Endothelial cell of umbilical vein (primary cell): ENCODE data around the gene SIAH3.

Experiments used
- FOS ChIP-seq: IDR thresholded peaks from 2 replicates; pipeline ENCODE4 v1.6.1; 2011; ENCODE audit warnings: mild to moderate bottlenecking, low read length, moderate library complexity, borderline replicate concordance; ENCODE audit not compliant: insufficient read depth
- JUN ChIP-seq: IDR thresholded peaks from 2 replicates; pipeline ENCODE4 v1.6.1; 2011; ENCODE audit warnings: borderline replicate concordance, low read depth; ENCODE audit not compliant: insufficient read length, insufficient read depth
- POLR2A ChIP-seq: IDR thresholded peaks from 2 replicates; pipeline ENCODE4 v1.6.1; 2012; ENCODE audit warnings: low read depth, mild to moderate bottlenecking, control low read depth, low read length
- TF ChIP-seq, protein P1 (sequence below), 2 donors: IDR thresholded peaks; 1 replicate in 1 of 2; 2 replicates in 1 of 2; pipeline ENCODE4 v1.5.1; 2011; ENCODE audit warnings: low read length in 2 of 2, mild to moderate bottlenecking in 2 of 2, moderate library complexity in 2 of 2, control low read depth in 1 of 2, inconsistent platforms in 1 of 2, low read depth in 1 of 2; ENCODE audit not compliant: insufficient read depth in 1 of 2; ENCODE audit errors: extremely low read depth in 1 of 2

DNA sequence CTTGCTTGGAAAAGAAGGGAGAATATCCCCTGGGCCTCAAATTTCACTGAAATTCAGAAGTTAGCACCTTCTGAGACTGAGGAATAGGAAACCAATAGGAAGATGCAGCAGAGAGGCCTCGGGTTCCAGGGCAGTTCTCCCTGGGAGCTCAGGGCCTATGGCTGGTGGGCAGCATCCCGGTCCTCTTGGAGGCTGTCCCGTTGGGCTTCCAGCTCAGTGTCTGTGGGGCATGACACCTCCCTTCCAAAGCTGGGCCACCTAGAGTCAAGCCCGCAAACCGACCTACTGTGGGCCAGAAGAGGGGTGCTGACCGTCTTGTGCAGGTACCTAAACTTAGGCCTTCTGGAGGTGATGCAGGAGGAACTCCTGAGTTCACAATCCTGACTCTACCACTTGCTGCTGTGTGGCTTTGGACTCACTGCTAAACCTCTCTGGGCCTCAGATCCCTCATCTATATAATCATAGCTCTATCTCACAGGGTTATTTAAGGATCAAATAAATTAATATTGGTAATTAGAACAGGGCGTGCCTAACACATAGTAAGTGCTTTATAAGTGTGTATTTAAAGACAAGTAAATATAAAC lies 17.1 kb downstream of the SIAH3 start:
- TF ChIP-seq POLR2A (no peak), FOS (no peak), JUN (no peak)
- TF ChIP-seq, protein P1, sequence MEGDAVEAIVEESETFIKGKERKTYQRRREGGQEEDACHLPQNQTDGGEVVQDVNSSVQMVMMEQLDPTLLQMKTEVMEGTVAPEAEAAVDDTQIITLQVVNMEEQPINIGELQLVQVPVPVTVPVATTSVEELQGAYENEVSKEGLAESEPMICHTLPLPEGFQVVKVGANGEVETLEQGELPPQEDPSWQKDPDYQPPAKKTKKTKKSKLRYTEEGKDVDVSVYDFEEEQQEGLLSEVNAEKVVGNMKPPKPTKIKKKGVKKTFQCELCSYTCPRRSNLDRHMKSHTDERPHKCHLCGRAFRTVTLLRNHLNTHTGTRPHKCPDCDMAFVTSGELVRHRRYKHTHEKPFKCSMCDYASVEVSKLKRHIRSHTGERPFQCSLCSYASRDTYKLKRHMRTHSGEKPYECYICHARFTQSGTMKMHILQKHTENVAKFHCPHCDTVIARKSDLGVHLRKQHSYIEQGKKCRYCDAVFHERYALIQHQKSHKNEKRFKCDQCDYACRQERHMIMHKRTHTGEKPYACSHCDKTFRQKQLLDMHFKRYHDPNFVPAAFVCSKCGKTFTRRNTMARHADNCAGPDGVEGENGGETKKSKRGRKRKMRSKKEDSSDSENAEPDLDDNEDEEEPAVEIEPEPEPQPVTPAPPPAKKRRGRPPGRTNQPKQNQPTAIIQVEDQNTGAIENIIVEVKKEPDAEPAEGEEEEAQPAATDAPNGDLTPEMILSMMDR (IDR thresholded peaks at IDR 0.05; ENCODE audit: extremely low read depth in 1 of 2, insufficient read depth in 1 of 2, low read depth in 1 of 2, low read length in 2 of 2): no peak
